GM19043 (cell line): ENCODE results near the gene GRAMD1B.
"Not testable (repeated sequence)": the region's sequence is repeated elsewhere in the genome, so short reads cannot be mapped to it uniquely, and the experiment has no call there.

ENCODE experiments used
- ATAC-seq: cut with Tn5 transposase; IDR thresholded peaks from one replicate; pipeline ENCODE4 v1.9.1; 2021; ENCODE audit warnings: low read depth; ENCODE audit not compliant: unreplicated experiment

GRAMD1B gene

GRCh38 chr11:123438131-123438627, 8.1 kb downstream of the GRAMD1B start:
- no peak for ATAC-seq

GRCh38 chr11:123439616-123440015, 9.5 kb downstream of the GRAMD1B start:
- no peak for ATAC-seq

GRCh38 chr11:123441161-123441560, 11.1 kb downstream of the GRAMD1B start:
- ATAC-seq = no peak

GRCh38 chr11:123443851-123444623, 14.0 kb downstream of the GRAMD1B start:
- ATAC-seq = no peak

GRCh38 chr11:123448823-123449222, 18.8 kb downstream of the GRAMD1B start:
- no peak for ATAC-seq

GRCh38 chr11:123449436-123449835, 19.4 kb downstream of the GRAMD1B start:
- ATAC-seq = no peak

GRCh38 chr11:123450623-123451022, 20.6 kb downstream of the GRAMD1B start:
- ATAC-seq = no peak

- ATAC-seq = no peak
Observed at GRCh38 chr11:123451183-123451781, 21.2 kb downstream of the GRAMD1B start.

GRCh38 chr11:123452794-123453193, 22.7 kb downstream of the GRAMD1B start:
- ATAC-seq = no peak

GRCh38 chr11:123454060-123454651, 24.1 kb downstream of the GRAMD1B start:
- no peak for ATAC-seq

GRCh38 chr11:123454796-123455195, 24.7 kb downstream of the GRAMD1B start:
- no peak for ATAC-seq

GRCh38 chr11:123456448-123456847, 26.4 kb downstream of the GRAMD1B start:
- not testable (repeated sequence) for ATAC-seq

GRCh38 chr11:123457187-123457770, 27.2 kb downstream of the GRAMD1B start:
- ATAC-seq = no peak

- ATAC-seq = no peak
Observed at GRCh38 chr11:123458501-123458900, 28.4 kb downstream of the GRAMD1B start.

- no peak for ATAC-seq
Observed at GRCh38 chr11:123460012-123460700, 30.1 kb downstream of the GRAMD1B start.

GRCh38 chr11:123461164-123461563, 31.1 kb downstream of the GRAMD1B start:
- ATAC-seq = no peak

- ATAC-seq = not testable (repeated sequence)
Observed at GRCh38 chr11:123465667-123466066, 35.6 kb downstream of the GRAMD1B start.

- ATAC-seq = not testable (repeated sequence)
Observed at GRCh38 chr11:123466172-123466571, 36.1 kb downstream of the GRAMD1B start.

GRCh38 chr11:123469089-123469488, 39.0 kb downstream of the GRAMD1B start:
- no peak for ATAC-seq

GRCh38 chr11:123469586-123469985, 39.5 kb downstream of the GRAMD1B start:
- no peak for ATAC-seq

GRCh38 chr11:123470842-123471241, 40.8 kb downstream of the GRAMD1B start:
- ATAC-seq = no peak
